ENCODE data around the gene ANKRD10.

Gene ANKRD10

GRCh38 chr13:110885516-110885915, 29.4 kb downstream of the ANKRD10 start:
- DNase-seq, result no peak

GRCh38 chr13:110884517-110884916, 30.4 kb downstream of the ANKRD10 start:
- no peak for DNase-seq

GRCh38 chr13:110883542-110883941, 31.3 kb downstream of the ANKRD10 start:
- no peak for DNase-seq

- no peak for DNase-seq
Measured at GRCh38 chr13:110882972-110883371, 31.9 kb downstream of the ANKRD10 start.

- DNase-seq, result no peak
Measured at GRCh38 chr13:110881839-110882627, 32.8 kb downstream of the ANKRD10 start.

GRCh38 chr13:110880627-110881026, 34.2 kb downstream of the ANKRD10 start:
- no peak for DNase-seq

- DNase-seq, result no peak
Measured at GRCh38 chr13:110879482-110879881, 35.4 kb downstream of the ANKRD10 start.

GRCh38 chr13:110877737-110878258, 37.1 kb downstream of the ANKRD10 start:
- DNase-seq, result no peak

- DNase-seq, result no peak
Measured at GRCh38 chr13:110876609-110877008, 38.3 kb downstream of the ANKRD10 start.

GRCh38 chr13:110875241-110875640, 39.6 kb downstream of the ANKRD10 start:
- DNase-seq, result no peak

GRCh38 chr13:110874508-110874960, 40.3 kb downstream of the ANKRD10 start:
- DNase-seq, result peak in 1 of 2 experiments; percentile 2

- no peak for DNase-seq
Measured at GRCh38 chr13:110873639-110874507, 41.0 kb downstream of the ANKRD10 start.

- DNase-seq, result no peak
Measured at GRCh38 chr13:110872768-110873638, 41.9 kb downstream of the ANKRD10 start.

- DNase-seq, result no peak
Measured at GRCh38 chr13:110872034-110872767, 42.7 kb downstream of the ANKRD10 start.

GRCh38 chr13:110869805-110870706, 44.8 kb downstream of the ANKRD10 start:
- peak; percentile 79 to 85 for DNase-seq

GRCh38 chr13:110869231-110869804, 45.6 kb downstream of the ANKRD10 start:
- no peak for DNase-seq

- DNase-seq, result no peak
Measured at GRCh38 chr13:110868720-110869119, 46.1 kb downstream of the ANKRD10 start.

- no peak for DNase-seq
Measured at GRCh38 chr13:110867380-110867779, 47.5 kb downstream of the ANKRD10 start.

GRCh38 chr13:110866491-110867170, 48.2 kb downstream of the ANKRD10 start:
- DNase-seq, result no peak

GRCh38 chr13:110863685-110864084, 51.2 kb downstream of the ANKRD10 start:
- no peak for DNase-seq
